Raji (cell line): Measurements from ENCODE around the gene PTPRD.

Experiments
- POLR2A ChIP-seq: IDR thresholded peaks from 2 replicates; pipeline ENCODE4 v1.6.1; 2011; ENCODE audit warnings: low read depth, low read length, control low read depth; ENCODE audit not compliant: insufficient read depth

Gene PTPRD

DNA sequence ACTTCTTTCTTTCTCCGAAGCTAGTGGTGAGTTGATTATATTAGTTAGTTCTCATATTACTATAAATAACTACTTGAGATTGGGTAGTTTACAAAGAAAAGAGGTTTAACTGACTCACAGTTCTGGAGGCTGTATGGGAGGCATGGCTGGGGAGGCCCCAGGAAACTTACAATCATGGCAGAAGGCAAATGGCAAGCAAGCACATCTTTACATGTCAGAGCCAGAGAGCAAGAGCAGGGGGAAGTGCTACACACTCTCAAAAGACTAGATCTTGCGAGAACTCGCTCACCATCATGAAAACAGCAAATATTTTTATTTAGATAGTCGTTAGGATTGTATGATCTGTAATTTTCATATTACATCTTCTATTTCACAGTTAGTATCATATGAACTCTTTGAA lies 711.2 kb downstream of the PTPRD start:
- no peak for TF ChIP-seq POLR2A

DNA sequence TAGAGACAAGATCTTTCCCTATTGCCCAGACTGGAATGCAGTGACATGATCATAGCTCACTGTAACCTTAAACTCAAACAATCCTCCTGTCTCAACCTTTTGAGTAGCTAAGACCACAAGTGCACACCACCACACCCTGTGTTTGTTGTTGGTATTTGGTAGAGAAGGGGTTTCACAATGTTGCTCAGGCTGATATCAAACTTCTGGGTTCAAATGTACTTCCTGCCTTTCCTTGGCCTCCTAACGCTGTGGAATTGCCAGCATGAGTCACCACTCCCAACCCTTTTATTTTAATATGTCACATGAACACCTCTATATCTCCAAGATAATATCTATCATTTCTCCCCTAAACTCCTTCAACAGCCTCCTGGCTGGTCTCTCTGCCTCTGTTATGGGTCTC lies 719.0 kb downstream of the PTPRD start:
- TF ChIP-seq POLR2A, result no peak

DNA sequence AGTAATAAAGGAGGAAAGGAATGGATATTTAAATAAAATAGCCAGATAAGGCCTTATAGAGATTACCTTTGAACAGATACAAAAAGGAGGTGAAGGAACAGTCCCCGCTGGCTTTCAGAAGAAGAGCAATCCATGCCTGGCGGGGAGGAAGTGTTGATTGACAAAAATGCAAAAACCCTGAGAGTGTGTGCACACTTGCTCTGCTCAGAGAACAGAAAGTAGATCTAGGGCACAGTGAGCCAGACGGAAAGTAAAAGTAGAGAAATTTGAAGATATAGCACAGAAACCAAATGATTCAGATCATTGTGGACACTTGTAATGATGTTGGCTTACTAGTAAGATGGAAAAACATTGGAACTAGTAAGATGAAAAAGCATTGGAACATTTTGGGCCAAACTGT lies 720.6 kb downstream of the PTPRD start:
- TF ChIP-seq POLR2A, result no peak

DNA sequence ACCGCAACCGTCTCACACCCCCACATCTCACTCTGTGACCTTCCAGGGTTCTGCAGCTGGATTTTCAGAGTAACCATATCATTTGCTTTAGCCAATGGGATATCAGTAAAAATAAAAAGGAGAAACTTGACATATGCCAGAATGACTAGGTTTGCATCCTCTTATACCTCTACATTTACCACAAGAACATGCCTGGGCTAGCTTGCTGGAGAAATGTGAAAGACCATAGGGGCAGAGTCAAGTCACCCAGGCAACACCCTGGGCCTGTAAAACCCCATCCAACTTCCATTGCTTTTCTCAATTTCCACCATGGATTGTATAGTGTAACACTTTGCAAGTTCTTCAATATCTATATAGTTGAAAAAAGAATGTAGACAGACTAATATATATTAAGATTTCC lies 731.1 kb downstream of the PTPRD start:
- TF ChIP-seq POLR2A, result no peak

DNA sequence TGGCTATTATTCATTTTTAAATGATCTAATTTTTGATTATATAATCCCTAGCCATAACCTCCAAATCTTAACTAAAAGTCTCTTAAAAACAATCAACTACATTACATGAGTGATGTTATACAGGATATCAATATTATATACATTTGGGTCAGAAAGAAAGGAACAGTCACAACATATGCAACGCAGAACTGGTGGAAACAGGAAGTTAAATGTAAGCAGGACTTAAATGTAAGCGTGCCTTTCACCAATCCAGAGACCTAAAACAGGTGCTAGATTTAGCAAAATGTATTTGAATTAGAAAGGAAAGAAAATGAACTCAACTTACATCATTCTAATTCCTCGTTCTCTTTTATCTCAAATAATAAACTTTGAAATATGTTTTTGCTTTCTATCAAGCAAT lies 738.5 kb downstream of the PTPRD start:
- TF ChIP-seq POLR2A, result no peak

DNA sequence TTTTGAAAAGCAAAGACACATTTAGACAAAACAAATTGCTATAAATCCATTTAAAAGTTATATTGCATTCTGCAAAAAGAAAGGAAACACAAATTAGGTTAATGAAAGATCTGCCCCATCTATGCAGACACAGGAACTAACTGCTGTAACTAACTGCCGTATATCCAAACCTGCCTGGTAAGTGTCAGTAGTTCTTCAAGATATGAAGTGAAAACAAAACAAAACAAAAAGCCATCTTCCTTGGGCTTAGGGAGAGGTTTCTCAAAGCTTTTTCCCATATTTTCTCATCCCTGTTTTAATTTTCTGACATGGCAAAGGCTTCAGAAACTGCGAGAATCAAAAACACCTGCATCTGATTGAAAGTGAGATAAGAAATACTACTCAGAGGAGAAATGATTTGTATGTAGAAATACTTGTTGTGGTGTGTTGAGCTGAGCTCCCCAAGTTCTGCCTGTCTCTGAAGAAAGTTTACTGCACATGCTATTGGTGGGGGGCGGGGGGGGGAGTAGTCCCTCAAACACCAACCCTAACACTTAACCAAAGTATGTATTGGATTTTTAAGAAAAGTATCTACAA lies 750.5 kb downstream of the PTPRD start:
- no peak for TF ChIP-seq POLR2A

DNA sequence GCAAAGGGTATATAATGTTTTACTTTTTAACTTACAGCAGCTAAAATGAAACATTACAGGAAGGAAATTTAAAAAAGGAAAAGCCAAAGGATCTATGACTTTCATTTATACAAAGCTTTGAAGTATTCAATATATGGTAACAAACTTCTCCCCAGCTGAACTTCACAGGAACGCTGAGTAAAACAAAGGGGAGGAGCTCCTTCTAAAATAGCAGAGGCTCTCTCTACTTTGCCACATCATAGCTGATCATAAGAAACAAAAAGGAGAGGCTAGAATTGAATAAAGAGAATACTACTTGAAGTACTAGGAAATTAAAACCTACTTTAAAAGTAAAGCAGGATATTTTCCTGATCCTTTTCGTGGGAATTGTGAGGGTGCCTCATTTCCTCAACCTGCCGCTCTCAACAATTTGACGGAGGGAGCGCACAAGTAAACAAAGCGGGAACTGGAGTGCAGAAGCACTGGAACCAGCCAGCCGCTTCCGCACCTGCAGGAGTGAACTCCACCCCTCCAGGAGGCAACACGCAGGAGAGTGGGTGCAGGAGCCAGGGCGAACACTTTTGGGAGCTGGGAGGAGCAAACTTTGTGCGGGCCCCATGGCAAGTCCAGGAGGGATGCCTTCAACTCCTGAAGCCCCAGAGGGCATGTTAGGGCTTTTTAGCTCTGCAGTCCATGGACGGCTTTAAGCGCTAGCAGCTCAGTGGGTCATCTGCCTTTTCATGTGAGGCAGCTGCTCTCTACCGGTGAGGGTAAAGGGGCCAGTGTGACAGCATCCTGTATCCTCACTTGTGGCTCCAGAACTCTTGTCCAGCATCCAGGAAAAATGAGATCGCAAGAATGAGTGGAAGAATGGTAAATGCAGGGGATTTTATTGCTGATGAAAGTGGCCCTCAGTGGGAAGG lies 757.4 kb downstream of the PTPRD start:
- no peak for TF ChIP-seq POLR2A

DNA sequence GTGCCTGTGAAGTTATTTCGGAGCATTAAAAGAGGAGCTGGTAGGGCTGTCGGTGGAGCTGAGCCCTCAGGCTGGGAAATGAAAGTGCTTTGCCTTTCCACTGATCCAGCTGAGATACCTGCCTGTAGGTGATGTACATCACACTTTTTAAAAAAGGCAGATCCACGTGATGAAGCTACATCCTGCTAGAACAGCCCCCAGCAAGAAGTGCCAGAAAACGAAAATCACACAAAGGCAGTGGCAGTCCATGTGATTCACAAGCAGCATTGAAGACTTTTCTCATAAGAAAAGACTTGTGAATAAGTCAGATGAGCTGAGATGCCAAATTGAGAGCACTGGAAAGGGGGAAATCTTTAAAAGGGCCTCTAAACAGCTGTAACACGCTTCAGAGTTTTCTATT lies 765.1 kb downstream of the PTPRD start:
- no peak for TF ChIP-seq POLR2A

DNA sequence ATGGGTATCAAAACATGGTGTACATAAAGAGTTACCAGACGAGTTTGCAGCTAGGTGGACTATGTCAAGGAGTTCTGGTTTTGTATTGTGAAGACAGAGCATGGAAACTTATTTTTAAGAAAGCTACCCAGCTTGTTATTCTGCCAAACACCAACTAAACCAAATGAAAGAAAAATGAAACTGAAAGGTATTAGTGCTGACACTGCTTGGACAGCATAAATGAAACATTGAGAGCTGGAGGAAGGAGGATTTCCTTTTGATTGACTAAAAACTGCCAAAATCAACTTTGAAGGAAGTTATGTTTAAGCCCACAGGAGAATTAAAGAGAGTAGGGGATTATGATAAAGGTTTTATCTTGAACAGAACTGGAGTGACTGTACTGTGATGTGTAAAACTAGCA lies 766.2 kb downstream of the PTPRD start:
- TF ChIP-seq POLR2A, result no peak

DNA sequence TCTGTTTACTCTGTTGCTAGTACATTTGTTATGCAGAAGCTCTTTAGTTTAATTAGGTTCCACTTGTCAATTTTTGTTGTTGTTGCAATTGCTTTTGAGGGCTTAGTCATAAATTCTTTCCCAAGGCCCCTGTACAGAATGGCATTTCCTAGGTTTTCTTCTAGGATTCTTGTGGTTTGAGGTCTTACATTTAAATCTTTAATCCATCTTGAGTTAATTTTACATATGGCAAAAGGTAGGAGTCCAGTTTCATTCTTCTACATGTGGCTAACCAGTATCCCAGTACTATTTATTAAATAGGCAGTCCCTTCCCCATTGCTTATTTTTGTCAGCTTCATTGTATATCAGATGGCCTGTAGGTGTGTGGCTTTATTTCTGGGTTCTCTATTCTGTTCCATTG lies 792.4 kb downstream of the PTPRD start:
- no peak for TF ChIP-seq POLR2A

DNA sequence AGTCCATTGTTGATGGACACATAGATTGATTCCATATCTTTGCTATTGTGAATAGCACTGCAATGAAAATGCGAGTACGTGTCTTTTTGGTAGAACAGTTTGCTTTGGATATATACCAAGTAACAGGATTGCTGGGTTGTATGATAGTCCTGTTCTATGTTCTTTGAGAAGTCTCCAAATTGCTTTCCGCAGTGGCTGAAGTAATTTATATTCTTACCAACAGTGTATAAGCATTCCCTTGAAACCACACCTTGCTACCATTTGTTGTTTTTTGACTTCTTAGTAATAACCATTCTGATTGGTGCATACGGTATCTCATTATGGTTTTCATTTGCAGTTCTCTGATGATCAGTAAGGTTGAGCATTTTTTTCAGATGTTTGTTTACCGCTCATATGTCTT lies 792.9 kb downstream of the PTPRD start:
- no peak for TF ChIP-seq POLR2A

DNA sequence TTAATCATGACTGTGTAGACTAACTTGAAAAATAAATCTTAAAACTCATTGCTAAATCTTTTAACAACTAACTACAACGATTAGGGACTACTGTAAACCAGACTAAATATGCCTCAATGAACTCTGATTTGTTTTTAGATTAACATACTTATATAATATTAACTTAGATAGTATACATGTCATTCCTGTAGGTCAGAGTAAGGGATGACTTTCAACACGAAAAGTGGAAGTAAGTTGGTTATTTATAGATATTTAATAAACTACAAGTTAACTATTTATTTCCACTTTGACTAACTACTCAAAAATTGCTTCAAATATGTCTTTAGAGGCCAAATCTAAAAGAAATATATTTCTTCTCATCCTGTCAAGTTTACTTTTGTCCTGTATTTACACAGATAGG lies 795.6 kb downstream of the PTPRD start:
- TF ChIP-seq POLR2A, result no peak

DNA sequence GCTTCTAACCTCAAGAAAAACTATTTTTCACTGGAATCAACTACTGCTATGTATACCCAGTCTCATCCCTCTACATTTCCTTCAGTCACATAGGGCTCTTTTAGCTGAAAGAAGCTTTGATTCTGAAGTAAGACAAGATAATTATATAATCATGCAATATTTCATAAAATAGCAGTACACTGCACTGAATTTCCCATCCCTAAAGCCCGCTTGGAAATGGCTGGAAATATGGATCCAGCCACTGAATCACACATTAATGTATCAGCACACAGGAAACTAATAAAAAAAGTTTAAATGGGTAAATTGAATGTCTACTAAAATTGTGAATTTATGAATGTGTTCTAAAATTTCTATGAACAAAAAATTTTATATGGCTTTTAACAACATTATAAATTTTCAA lies 808.7 kb downstream of the PTPRD start:
- no peak for TF ChIP-seq POLR2A

DNA sequence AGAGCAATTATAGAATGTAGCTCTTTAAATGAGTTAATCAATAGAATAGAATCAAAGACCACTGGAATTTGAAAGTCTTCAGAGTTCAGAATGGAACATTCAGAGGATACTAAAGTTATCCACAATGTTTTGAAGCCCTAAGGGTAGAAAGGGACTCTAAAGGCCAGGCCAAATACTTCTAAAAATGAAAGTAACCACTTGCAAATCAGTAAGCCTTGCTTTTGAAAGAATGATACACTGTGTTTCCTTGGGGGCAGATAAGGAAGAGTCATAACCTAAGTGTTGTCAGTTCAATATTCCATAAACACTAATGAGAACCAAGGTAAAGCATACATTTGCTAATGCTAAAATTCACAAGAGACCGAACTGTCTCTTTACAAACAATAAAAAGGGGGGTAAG lies 813.5 kb downstream of the PTPRD start:
- TF ChIP-seq POLR2A, result no peak

DNA sequence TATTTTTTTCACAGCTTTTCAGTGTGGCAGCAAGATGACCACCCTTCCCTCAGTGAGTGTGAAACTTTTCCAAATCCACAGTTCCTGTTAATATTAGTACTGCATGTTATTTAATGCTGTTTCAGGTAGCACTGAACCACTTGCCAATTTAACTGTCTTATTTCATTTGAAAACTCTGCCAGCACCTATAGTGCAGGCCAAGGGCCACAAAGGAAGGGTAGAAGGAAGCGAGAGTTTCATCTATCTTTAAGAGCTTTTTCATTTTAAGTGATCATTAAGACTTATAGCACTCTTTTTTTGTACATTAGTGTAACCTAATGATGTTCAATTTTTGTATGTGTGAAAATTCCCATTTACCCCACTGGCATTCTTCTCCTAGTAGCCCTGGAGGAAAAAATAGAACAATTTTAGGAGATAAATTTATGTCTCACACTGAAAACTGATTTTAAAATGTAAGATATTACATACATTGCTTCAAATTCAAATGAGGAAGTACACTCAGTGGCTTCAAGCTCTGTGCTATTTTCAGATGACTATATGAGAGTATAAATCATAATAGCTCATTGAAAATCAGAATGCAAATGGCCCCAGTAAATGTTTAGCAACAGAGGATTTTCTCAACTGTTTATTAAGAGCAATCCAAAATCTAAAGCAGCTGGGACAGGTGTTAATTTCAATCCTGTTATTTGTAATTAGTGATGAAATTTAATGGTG lies 820.5 kb downstream of the PTPRD start:
- TF ChIP-seq POLR2A, result no peak

DNA sequence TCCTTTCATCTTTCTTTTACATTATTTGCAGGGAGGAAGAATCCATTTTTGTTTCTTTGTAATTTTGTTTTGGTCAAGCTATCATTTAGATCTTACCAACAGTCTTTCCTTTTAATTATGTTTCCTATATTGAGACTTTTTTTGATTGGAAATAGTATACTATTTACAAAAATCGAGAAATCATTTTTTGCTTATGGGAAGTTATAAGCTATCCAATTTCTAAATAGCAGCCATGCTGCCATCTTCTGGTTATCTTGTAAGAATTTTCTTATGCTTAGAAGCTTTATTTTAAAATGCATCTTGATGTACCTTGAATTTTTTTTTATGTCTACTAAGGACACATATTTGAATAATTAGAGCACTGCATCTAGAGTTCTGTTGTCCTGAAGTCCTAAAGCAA lies 821.2 kb downstream of the PTPRD start:
- TF ChIP-seq POLR2A, result no peak
